ENCODE results near the gene ACVRL1.

Gene ACVRL1

GRCh38 chr12:51917746-51918453 lies 10.6 kb downstream of the ACVRL1 start:
- no peak for DNase-seq

GRCh38 chr12:51920046-51920445 lies 12.7 kb downstream of the ACVRL1 start:
- DNase-seq = no peak

GRCh38 chr12:51921017-51921725 lies 13.9 kb downstream of the ACVRL1 start:
- no peak for DNase-seq

- DNase-seq = no peak
These were observed 14.8 kb downstream of the ACVRL1 start for GRCh38 chr12:51922146-51922545.

- DNase-seq = peak; percentile 75
These were observed 15.6 kb downstream of the ACVRL1 start for GRCh38 chr12:51922762-51923505.

GRCh38 chr12:51923506-51924365 lies 16.4 kb downstream of the ACVRL1 start:
- peak; percentile 27 for DNase-seq

- DNase-seq = no peak
These were observed 17.4 kb downstream of the ACVRL1 start for GRCh38 chr12:51924551-51925319.

- no peak for DNase-seq
These were observed 18.2 kb downstream of the ACVRL1 start for GRCh38 chr12:51925346-51926063.

- no peak for DNase-seq
These were observed 18.8 kb downstream of the ACVRL1 start for GRCh38 chr12:51926064-51926632.

GRCh38 chr12:51926718-51927117 lies 19.4 kb downstream of the ACVRL1 start:
- no peak for DNase-seq

- DNase-seq = no peak
These were observed 25.1 kb downstream of the ACVRL1 start for GRCh38 chr12:51932218-51933076.

GRCh38 chr12:51934080-51934479 lies 26.8 kb downstream of the ACVRL1 start:
- no peak for DNase-seq

GRCh38 chr12:51937926-51938325 lies 30.6 kb downstream of the ACVRL1 start:
- no peak for DNase-seq

- no peak for DNase-seq
These were observed 31.4 kb downstream of the ACVRL1 start for GRCh38 chr12:51938726-51939125.

GRCh38 chr12:51941011-51941581 lies 33.8 kb downstream of the ACVRL1 start:
- peak; percentile 38 for DNase-seq

GRCh38 chr12:51941604-51942003 lies 34.3 kb downstream of the ACVRL1 start:
- no peak for DNase-seq

- no peak for DNase-seq
These were observed 34.8 kb downstream of the ACVRL1 start for GRCh38 chr12:51942056-51942455.

- DNase-seq = no peak
These were observed 35.2 kb downstream of the ACVRL1 start for GRCh38 chr12:51942501-51943000.

- no peak for DNase-seq
These were observed 36.0 kb downstream of the ACVRL1 start for GRCh38 chr12:51943346-51943745.
